Calu3 (cell line): ENCODE measurements around the gene GAS7. TPM values are rescaled to one million over a fixed set of nuclear protein-coding genes. Genes with fewer than 3 reads are reported as not detected.

Experiments used
- BruUV-seq: library from RNA; stranded (reverse); fragments of 400-500 nt; replicated peaks from 2 replicates; lab custom pipeline; 2021; lab: Mats Ljungman, UMichigan
- CTCF ChIA-PET: fragments of 300-600 bp; sonication (Branson Sonifier 250); formaldehyde crosslinking; loops from one replicate; lab custom pipeline; 2022; ENCODE audit warnings: antibody characterized with exemption; lab: Charles Lee
- DNase-seq: peaks from one replicate; pipeline ENCODE4 v3.0.0; 2022
- H3K27ac Mint-ChIP-seq: one replicate; pipeline ENCODE4 v1.8.0; 2022; ENCODE audit warnings: mixed read lengths; ENCODE audit not compliant: unreplicated experiment
- H3K27me3 Mint-ChIP-seq: one replicate; pipeline ENCODE4 v1.8.0; 2022; ENCODE audit warnings: mixed read lengths; ENCODE audit not compliant: unreplicated experiment
- H3K36me3 Mint-ChIP-seq: one replicate; pipeline ENCODE4 v1.8.0; 2022; ENCODE audit warnings: mild to moderate bottlenecking, moderate library complexity, mixed read lengths; ENCODE audit not compliant: insufficient read depth, unreplicated experiment
- H3K4me1 Mint-ChIP-seq: one replicate; pipeline ENCODE4 v1.8.0; 2022; ENCODE audit warnings: mild to moderate bottlenecking, low read depth, mixed read lengths; ENCODE audit not compliant: unreplicated experiment
- H3K4me3 Mint-ChIP-seq: one replicate; pipeline ENCODE4 v1.8.0; 2022; ENCODE audit warnings: mild to moderate bottlenecking, low read depth, moderate library complexity, mixed read lengths; ENCODE audit not compliant: unreplicated experiment
- H3K9me3 Mint-ChIP-seq: one replicate; pipeline ENCODE4 v1.8.0; 2022; ENCODE audit warnings: low read depth, mixed read lengths; ENCODE audit not compliant: unreplicated experiment
- CTCF ChIP-seq: fragments of 200-600 bp; IDR thresholded peaks from one replicate; pipeline ENCODE4 v1.8.0; 2022; ENCODE audit warnings: antibody characterized with exemption; ENCODE audit not compliant: unreplicated experiment
- intact Hi-C: fragments of 100-400 bp; cut with micrococcal nuclease; formaldehyde crosslinking; loops from one replicate; pipeline ENCODE4 v1.10.0; 2022; ENCODE audit not compliant: unreplicated experiment
- total RNA-seq: library from RNA; stranded (reverse); gene quantifications from 2 replicates; pipeline ENCODE4 v1.2.3, GENCODE V29; 2022

The GAS7 gene
- total RNA-seq, 1 experiment from 2014 or later: 0.42 TPM

GRCh38 chr17:9968008-9968407 lies 230.4 kb downstream of the GAS7 start:
- no peak for TF ChIP-seq CTCF
- intact Hi-C loops: loop anchor here (5.0 kb wide), 1 partner anchor 649 kb away; no protein-coding TSS in a partner anchor
- Mint-ChIP-seq H3K27ac (no peak overlapping the region), H3K27me3 (peaks cover 49% of the 10 kb centered on the region), H3K4me1 (no peaks in the 10 kb centered on the region), H3K4me3 (no peak overlapping the region), H3K36me3 (no peaks in the 10 kb centered on the region), H3K9me3 (no peaks in the 10 kb centered on the region)
- no peak for DNase-seq
- BruUV-seq: no TSS peak
- CTCF ChIA-PET: no interaction called here

GRCh38 chr17:9959377-9959981 lies 238.9 kb downstream of the GAS7 start:
- H3K36me3 Mint-ChIP-seq: no peaks in the 10 kb centered on the region
- H3K27ac Mint-ChIP-seq: no peak overlapping the region
- peak; percentile 24 for DNase-seq
- intact Hi-C loops: no loop called here
- peak; percentile 22 for TF ChIP-seq CTCF
- no peaks in the 10 kb centered on the region for H3K4me1 Mint-ChIP-seq
- CTCF ChIA-PET: no interaction called here
- H3K27me3 Mint-ChIP-seq: peaks cover 62% of the 10 kb centered on the region
- BruUV-seq: no TSS peak
- no peaks in the 10 kb centered on the region for H3K9me3 Mint-ChIP-seq
- no peak overlapping the region for H3K4me3 Mint-ChIP-seq

GRCh38 chr17:9958586-9959281 lies 239.7 kb downstream of the GAS7 start:
- H3K27ac Mint-ChIP-seq: no peak overlapping the region
- no TSS peak for BruUV-seq
- intact Hi-C loops: no loop called here
- no peaks in the 10 kb centered on the region for H3K9me3 Mint-ChIP-seq
- TF ChIP-seq CTCF: no peak
- H3K27me3 Mint-ChIP-seq: peaks cover 67% of the 10 kb centered on the region
- no peak for DNase-seq
- H3K4me1 Mint-ChIP-seq: no peaks in the 10 kb centered on the region
- CTCF ChIA-PET: no interaction called here
- H3K36me3 Mint-ChIP-seq: no peaks in the 10 kb centered on the region
- H3K4me3 Mint-ChIP-seq: no peak overlapping the region

- no peak for DNase-seq
- no peak for TF ChIP-seq CTCF
- H3K9me3 Mint-ChIP-seq: no peaks in the 10 kb centered on the region
- H3K27me3 Mint-ChIP-seq: peaks cover 58% of the 10 kb centered on the region
- CTCF ChIA-PET: no interaction called here
- no peak overlapping the region for H3K4me3 Mint-ChIP-seq
- no peaks in the 10 kb centered on the region for H3K4me1 Mint-ChIP-seq
- intact Hi-C loops: no loop called here
- no TSS peak for BruUV-seq
- H3K27ac Mint-ChIP-seq: no peak overlapping the region
- no peaks in the 10 kb centered on the region for H3K36me3 Mint-ChIP-seq
Measured at GRCh38 chr17:9957244-9957643, 241.2 kb downstream of the GAS7 start.
